GM19025 (cell line): Measurements from ENCODE around the gene EHMT1.
"Not testable (repeated sequence)": the region's sequence is repeated elsewhere in the genome, so short reads cannot be mapped to it uniquely, and the experiment has no call there.

Experiments
- ATAC-seq: cut with Tn5 transposase; IDR thresholded peaks from one replicate; pipeline ENCODE4 v1.9.1; 2021; ENCODE audit warnings: mild to moderate bottlenecking, low read depth, moderate library complexity; ENCODE audit not compliant: unreplicated experiment

Gene EHMT1

GRCh38 chr9:137777761-137778160 lies 159.0 kb downstream of the EHMT1 start:
- no peak for ATAC-seq

GRCh38 chr9:137778336-137778735 lies 159.5 kb downstream of the EHMT1 start:
- no peak for ATAC-seq

- no peak for ATAC-seq
Observed at GRCh38 chr9:137778914-137779313, 160.1 kb downstream of the EHMT1 start.

GRCh38 chr9:137780031-137780430 lies 161.2 kb downstream of the EHMT1 start:
- not testable (repeated sequence) for ATAC-seq

GRCh38 chr9:137781906-137782585 lies 163.2 kb downstream of the EHMT1 start:
- ATAC-seq: no peak

GRCh38 chr9:137783521-137783920 lies 164.7 kb downstream of the EHMT1 start:
- ATAC-seq: no peak

- ATAC-seq: no peak
Observed at GRCh38 chr9:137784046-137784445, 165.2 kb downstream of the EHMT1 start.

- no peak for ATAC-seq
Observed at GRCh38 chr9:137784641-137785513, 166.1 kb downstream of the EHMT1 start.

- no peak for ATAC-seq
Observed at GRCh38 chr9:137785704-137786161, 166.9 kb downstream of the EHMT1 start.

- no peak for ATAC-seq
Observed at GRCh38 chr9:137786511-137786920, 167.7 kb downstream of the EHMT1 start.

- ATAC-seq: no peak
Observed at GRCh38 chr9:137787381-137787780, 168.6 kb downstream of the EHMT1 start.

GRCh38 chr9:137787786-137788505 lies 169.1 kb downstream of the EHMT1 start:
- no peak for ATAC-seq

GRCh38 chr9:137788561-137789294 lies 169.9 kb downstream of the EHMT1 start:
- ATAC-seq: no peak

- ATAC-seq: no peak
Observed at GRCh38 chr9:137789295-137789895, 170.6 kb downstream of the EHMT1 start.

- no peak for ATAC-seq
Observed at GRCh38 chr9:137791947-137792346, 173.1 kb downstream of the EHMT1 start.

- no peak for ATAC-seq
Observed at GRCh38 chr9:137793196-137793841, 174.5 kb downstream of the EHMT1 start.

GRCh38 chr9:137795156-137795666 lies 176.4 kb downstream of the EHMT1 start:
- ATAC-seq: no peak

- no peak for ATAC-seq
Observed at GRCh38 chr9:137797206-137798120, 178.7 kb downstream of the EHMT1 start.
